GM12878 (cell line): ENCODE measurements around the gene GJB4. TPM values are rescaled to one million over a fixed set of nuclear protein-coding genes. Genes with fewer than 3 reads are reported as not detected.

Experiments used
- ATAC-seq: fragments of 200-7000 bp; cut with Tn5 transposase; 3 replicates; pipeline ENCODE4 v1.9.1; 2020; ENCODE audit warnings: mild to moderate bottlenecking, moderate library complexity
- BruUV-seq: library from RNA; stranded (reverse); fragments of 400-500 nt; replicated peaks from 2 replicates; lab custom pipeline; 2021; lab: Mats Ljungman, UMichigan
- CTCF ChIA-PET: fragments of 300-600 bp; sonication (Branson Sonifier 250); formaldehyde crosslinking; extraction: SDS; loops from one replicate; lab custom pipeline; 2021; ENCODE audit warnings: inconsistent platforms; lab: Yijun Ruan, JAX
- POLR2A ChIA-PET: fragments of 350-600 bp; formaldehyde crosslinking; extraction: SDS; loops from one replicate; lab custom pipeline; 2021; ENCODE audit warnings: inconsistent platforms; lab: Charles Lee
- RAD21 ChIA-PET: fragments of 300-600 bp; sonication (Branson Sonifier 250); formaldehyde crosslinking; loops from one replicate; lab custom pipeline; 2023; ENCODE audit warnings: antibody characterized with exemption; ENCODE audit not compliant: unreplicated experiment; lab: Charles Lee
- SMC1A ChIA-PET: fragments of 300-600 bp; sonication (Branson Sonifier 250); formaldehyde crosslinking; loops from one replicate; lab custom pipeline; 2023; ENCODE audit not compliant: unreplicated experiment, uncharacterized antibody; lab: Charles Lee
- DNase-seq: peaks from one replicate; pipeline ENCODE4 v3.0.0-alpha.2; 2011; ENCODE audit warnings: low read depth, low spot score
- FAIRE-seq: peaks from 3 replicates; lab custom pipeline; 2011; peaks lifted over from hg19 to GRCh38; lab: Jason Lieb, UNC
- H2AFZ ChIP-seq: 2 replicates; pipeline ENCODE4 v1.6.0; 2011; ENCODE audit warnings: low read depth, low read length, control low read depth; ENCODE audit not compliant: control insufficient read depth
- H3K27ac ChIP-seq: 2 replicates; pipeline ENCODE4 v1.5.1; 2011; ENCODE audit warnings: control low read depth; ENCODE audit not compliant: control insufficient read depth, insufficient read depth
- H3K27me3 ChIP-seq, 2 experiments: replicated peaks in 1 of 2; 2 replicates each; pipeline versions ENCODE4 v1.6.0 to v1.6.1; 2011; ENCODE audit warnings: low read length in 1 of 2; ENCODE audit not compliant: control insufficient read depth in 2 of 2, insufficient read depth in 2 of 2
- H3K36me3 ChIP-seq, 2 experiments: 2 replicates each; pipeline ENCODE4 v1.5.1; 2011; ENCODE audit warnings: low read length in 1 of 2; ENCODE audit not compliant: control insufficient read depth in 2 of 2, insufficient read depth in 2 of 2
- H3K4me1 ChIP-seq: 2 replicates; pipeline ENCODE4 v1.6.1; 2011; ENCODE audit warnings: mild to moderate bottlenecking, low read length, moderate library complexity, mixed read lengths; ENCODE audit not compliant: control insufficient read depth, insufficient read depth
- H3K4me2 ChIP-seq: 2 replicates; pipeline ENCODE4 v1.6.0; 2011; ENCODE audit warnings: control low read depth; ENCODE audit not compliant: control insufficient read depth, insufficient read depth
- H3K4me3 ChIP-seq: fragments of 200-600 bp; sonication (generic); 2 replicates; pipeline ENCODE4 v1.5.1; 2016
- H3K79me2 ChIP-seq: 2 replicates; pipeline ENCODE4 v1.6.0; 2011; ENCODE audit warnings: low read length; ENCODE audit not compliant: control insufficient read depth, insufficient read depth
- H3K9ac ChIP-seq: 2 replicates; pipeline ENCODE4 v1.8.0; 2011; ENCODE audit warnings: low read length, control low read depth, mixed read lengths; ENCODE audit not compliant: control insufficient read depth, insufficient read depth
- H3K9me3 ChIP-seq: replicated peaks from 3 replicates; pipeline ENCODE4 v1.5.1; 2011; ENCODE audit warnings: mild to moderate bottlenecking, low read length; ENCODE audit not compliant: control insufficient read depth, insufficient read depth
- H4K20me1 ChIP-seq: 2 replicates; pipeline ENCODE4 v1.6.0; 2011; ENCODE audit not compliant: control insufficient read depth, insufficient read depth
- MTA2 ChIP-seq: fragments of 450-650 bp; IDR thresholded peaks from 2 replicates; pipeline ENCODE4 v1.6.1; 2016; ENCODE audit warnings: low read depth, mild to moderate bottlenecking, moderate library complexity
- PML ChIP-seq: IDR thresholded peaks from 2 replicates; pipeline ENCODE4 v1.6.1; 2012; ENCODE audit warnings: low read length, inconsistent platforms
- ZNF217 ChIP-seq: fragments of 450-650 bp; IDR thresholded peaks from 2 replicates; pipeline ENCODE4 v1.6.1; 2017; ENCODE audit warnings: antibody characterized with exemption, mild to moderate bottlenecking
- WGBS: methylation state at CpG from one replicate; pipeline ENCODE4 v1.1.6; 2016; ENCODE audit warnings: low lambda C conversion rate; ENCODE audit not compliant: insufficient replicate concordance, insufficient coverage; ENCODE audit errors: missing lambda C conversion rate; 5-methylcytosine and 5-hydroxymethylcytosine counted together
- in situ Hi-C: fragments of 300-500 bp; cut with MboI; formaldehyde crosslinking; loops from 9 replicates; pipeline ENCODE4 v1.14.3; 2018; ENCODE audit warnings: mixed read lengths
- intact Hi-C: fragments of 100-400 bp; cut with micrococcal nuclease; formaldehyde crosslinking; loops from one replicate; pipeline ENCODE4 v1.14.2; 2022; ENCODE audit not compliant: unreplicated experiment
- polyA plus RNA-seq, 11 experiments: library from polyadenylated mRNA; depleted of rRNA in 4 of 11; unstranded in 6 of 11; stranded (reverse) in 5 of 11; fragments of >200 nt; fragmentation: Nextera tagmentation in 4 of 11; fragmentation: Illumina TruSeq in 1 of 11; extraction: Ambion mirVana in 4 of 11; extraction: Trizol in 1 of 11; gene quantifications; 1 replicate in 1 of 11; 2 replicates in 10 of 11; pipeline versions ENCODE4 v1.2.1 to v1.2.3, GENCODE V29; 2011 to 2016; ENCODE audit warnings: inconsistent platforms in 2 of 11, missing spikeins in 2 of 11, low read depth in 1 of 11
- total RNA-seq, 4 experiments: library from RNA; depleted of rRNA in 3 of 4; stranded (reverse); fragments of >200 nt in 3 of 4; fragmentation: Illumina TruSeq in 1 of 4; extraction: Trizol in 1 of 4; gene quantifications; 2 replicates each; pipeline versions ENCODE4 v1.2.1 to v1.2.3, GENCODE V29; 2013 to 2021
- TF ChIP-seq, protein P1 (sequence below): IDR thresholded peaks from 2 replicates; pipeline ENCODE4 v1.6.1; 2012; ENCODE audit warnings: low read depth, low read length, improper control_type of control experiment
- TF ChIP-seq, protein P2 (sequence below): fragments of 150-350 bp; IDR thresholded peaks from 2 replicates; pipeline ENCODE4 v1.6.1; 2014; ENCODE audit warnings: mild to moderate bottlenecking, low read depth, low read length

The GJB4 gene
- total and polyA plus RNA-seq, 10 of the 15 experiments (the other 5 are each of a cell fraction or from before 2014, with no cell fraction given): not detected

GRCh38 chr1:34776911-34777310 lies 17.4 kb downstream of the GJB4 start:
- no peak for DNase-seq

More at GRCh38 chr1:34776911-34777310, 17.4 kb downstream of the GJB4 start:
- no peaks in the 10 kb centered on the region for H3K36me3 ChIP-seq
- TF ChIP-seq, protein P1, sequence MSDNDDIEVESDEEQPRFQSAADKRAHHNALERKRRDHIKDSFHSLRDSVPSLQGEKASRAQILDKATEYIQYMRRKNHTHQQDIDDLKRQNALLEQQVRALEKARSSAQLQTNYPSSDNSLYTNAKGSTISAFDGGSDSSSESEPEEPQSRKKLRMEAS: no peak
- TF ChIP-seq PML (no peak), ZNF217 (no peak), MTA2 (no peak)
- TF ChIP-seq, protein P2, sequence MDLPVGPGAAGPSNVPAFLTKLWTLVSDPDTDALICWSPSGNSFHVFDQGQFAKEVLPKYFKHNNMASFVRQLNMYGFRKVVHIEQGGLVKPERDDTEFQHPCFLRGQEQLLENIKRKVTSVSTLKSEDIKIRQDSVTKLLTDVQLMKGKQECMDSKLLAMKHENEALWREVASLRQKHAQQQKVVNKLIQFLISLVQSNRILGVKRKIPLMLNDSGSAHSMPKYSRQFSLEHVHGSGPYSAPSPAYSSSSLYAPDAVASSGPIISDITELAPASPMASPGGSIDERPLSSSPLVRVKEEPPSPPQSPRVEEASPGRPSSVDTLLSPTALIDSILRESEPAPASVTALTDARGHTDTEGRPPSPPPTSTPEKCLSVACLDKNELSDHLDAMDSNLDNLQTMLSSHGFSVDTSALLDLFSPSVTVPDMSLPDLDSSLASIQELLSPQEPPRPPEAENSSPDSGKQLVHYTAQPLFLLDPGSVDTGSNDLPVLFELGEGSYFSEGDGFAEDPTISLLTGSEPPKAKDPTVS: no peak
- ChIA-PET RAD21 (no interaction called here), POLR2A (no interaction called here), CTCF (no interaction called here), SMC1A (no interaction called here)
- WGBS: 15% methylated on average over 3 of the region's 3 CpGs
- no peaks in the 10 kb centered on the region for H3K79me2 ChIP-seq
- peaks cover 2 to 8% of the 10 kb centered on the region in 2 experiments; a peak in 3 of 4 replicates for H3K27me3 ChIP-seq
- no peak for FAIRE-seq
- no TSS peak for BruUV-seq
- no peaks in the 10 kb centered on the region for H4K20me1 ChIP-seq
- H3K4me3 ChIP-seq: no peak overlapping the region
- intact Hi-C loops (no loop called here), in situ Hi-C loops (no loop called here)
- H3K27ac ChIP-seq: no peak overlapping the region
- H3K4me1 ChIP-seq: no peaks in the 10 kb centered on the region
- H3K9me3 ChIP-seq: no peaks in the 10 kb centered on the region
- no peak overlapping the region for H2AFZ ChIP-seq
- H3K9ac ChIP-seq: no peak overlapping the region
- ATAC-seq: no peak
- H3K4me2 ChIP-seq: no peak overlapping the region
